Measurements from ENCODE around the gene RABL6.
"Not testable (repeated sequence)": the region's sequence is repeated elsewhere in the genome, so short reads cannot be mapped to it uniquely, and the experiment has no call there.

The RABL6 gene

DNA sequence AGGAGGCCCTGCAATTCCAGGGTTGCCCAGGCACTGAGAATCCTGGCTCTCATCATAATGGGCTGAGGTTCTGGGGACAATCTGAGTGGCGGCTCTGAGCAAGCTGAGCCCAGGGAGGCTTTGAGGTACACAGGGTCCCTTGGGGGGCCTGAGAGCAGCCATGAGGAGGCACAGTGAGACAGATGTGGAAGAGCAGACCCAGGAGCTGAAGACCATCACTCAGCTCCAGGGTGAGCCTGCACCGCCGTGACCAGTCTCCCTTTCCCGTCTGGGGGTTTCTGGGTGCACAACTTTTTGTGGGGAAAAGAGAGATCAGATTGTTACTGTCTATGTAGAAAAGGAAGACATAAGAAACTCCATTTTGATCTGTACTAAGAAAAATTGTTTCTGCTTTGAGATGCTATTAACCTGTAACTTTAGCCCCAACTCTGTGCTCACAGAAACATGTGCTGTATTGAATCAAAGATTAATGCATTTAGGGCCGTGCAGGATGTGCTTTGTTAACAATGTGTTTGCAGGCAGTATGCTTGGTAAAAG, 11.4 kb upstream of the RABL6 start, which contains the start of gene CCDC183:
Gene CCDC183, plus strand, starts transcription at position 101 of the 537 bp plus-strand sequence. Its CDS starts 60 bp downstream, at position 161.
- DNase-seq: no peak

DNA sequence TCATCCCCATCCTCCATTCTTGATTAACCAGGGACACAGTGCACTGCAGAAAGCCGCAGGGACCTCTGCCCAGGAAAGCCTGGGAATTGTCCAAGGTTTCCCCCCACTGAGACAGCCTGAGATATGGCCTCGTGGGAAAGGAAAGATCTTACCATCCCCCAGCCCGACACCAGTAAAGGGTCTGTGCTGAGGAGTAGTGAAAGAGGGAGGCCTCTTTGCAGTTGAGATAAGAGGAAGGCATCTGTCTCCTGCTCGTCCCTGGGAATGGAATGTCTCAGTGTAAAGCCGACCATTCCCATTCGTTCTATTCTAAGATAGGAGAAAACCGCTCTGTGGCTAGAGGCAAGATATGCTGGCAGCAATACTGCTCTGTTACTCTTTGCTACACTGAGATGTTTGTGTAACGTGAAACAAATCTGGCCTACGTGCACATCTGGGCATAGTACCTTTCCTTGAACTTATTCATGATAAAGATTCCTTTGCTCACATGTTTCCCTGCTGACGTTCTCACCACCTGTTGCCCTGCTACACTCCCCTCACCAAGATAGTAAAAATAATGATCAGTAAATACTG, 10.9 kb upstream of the RABL6 start:
- DNase-seq: not testable (repeated sequence)

DNA sequence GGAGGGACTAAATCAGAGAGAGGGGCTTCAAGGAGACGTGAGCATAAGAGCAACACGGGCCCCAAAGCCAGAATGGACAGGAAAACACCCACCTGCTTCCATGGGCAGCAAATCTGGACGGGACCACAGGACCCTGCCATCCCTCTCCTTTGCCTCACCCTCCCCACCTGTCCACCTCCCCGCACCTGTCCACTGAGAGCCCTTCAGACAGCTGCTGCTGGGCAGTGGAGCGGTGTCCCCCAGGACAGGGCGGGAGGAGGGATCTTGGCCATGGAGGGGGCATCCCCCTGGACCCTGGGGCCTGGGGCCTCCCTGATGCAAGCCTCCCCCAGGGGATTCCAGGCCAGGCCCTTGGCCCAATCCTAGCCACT, 9.1 kb upstream of the RABL6 start:
- DNase-seq: no peak

DNA sequence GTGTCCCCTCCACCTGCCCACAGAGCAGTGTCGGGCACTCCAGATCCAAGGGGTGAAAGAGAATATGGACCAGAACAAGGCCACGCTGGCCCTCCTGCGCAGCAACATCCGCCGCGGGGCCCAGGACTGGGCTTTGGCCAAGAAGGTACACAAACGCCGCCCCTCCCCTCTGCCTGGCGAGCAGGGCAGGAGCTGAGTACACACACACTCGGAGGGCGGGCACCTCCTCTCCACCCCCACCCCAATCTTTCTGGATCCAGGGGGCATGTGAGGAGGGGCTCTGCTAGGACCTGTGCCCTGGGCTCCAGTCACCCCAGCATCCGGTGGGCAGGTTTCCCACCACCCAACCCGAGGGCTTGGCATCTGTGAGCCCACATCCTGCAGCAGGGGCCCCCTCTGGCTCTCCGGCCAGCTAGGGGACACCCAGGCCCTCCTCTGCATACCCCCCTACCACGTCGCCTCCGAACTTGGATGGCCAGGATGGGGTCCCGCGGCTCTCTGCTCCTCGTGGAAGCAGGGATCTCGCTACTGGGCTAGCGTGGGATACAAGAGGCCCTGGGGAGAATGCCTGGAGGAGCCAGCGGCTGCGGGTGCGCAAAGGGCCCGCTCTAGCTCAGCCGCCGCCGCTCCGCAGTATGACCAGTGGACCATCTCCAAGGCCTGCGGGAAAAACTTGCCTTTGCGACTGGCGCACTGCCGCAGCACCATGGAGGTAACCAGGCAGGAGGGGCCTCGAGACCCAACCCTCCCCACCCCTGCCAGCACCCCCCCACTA, 8.5 kb upstream of the RABL6 start:
- no peak for DNase-seq

DNA sequence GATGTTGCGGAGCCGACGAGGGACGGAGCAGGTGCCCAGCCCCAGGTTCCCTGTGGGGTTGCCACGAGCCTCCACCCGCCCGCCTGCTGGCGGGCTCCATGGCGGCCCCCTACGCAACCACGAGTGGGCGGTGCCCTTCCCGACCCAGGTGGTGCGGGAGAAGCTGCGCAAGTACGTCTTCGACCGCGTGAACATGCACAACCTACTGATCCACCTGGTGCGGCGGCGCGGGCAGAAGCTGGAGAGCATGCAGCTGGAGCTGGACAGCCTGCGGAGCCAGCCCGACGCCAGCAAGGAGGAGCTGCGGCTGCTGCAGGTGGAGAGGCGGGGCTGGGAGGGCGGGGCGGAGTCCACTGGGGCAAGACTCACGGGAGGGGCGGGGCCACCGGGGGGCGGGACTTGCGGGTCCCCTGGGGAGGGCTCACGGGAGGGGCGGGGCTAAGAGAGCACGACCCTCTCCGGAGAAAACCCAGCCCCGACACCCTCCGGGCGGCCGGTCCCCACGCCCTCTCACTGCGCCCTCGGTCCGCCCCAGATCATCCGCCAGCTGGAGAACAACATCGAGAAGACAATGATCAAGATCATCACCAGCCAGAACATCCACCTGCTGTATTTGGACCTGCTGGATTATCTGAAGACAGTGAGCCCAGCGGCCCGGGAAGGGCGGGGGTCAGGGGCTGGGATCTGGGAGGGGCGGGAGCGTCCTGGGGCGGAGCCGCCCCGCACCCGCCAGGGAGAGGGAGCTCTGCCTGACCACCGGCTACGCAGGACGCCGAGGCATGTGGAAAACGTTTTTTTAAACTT, 7.7 kb upstream of the RABL6 start:
- DNase-seq: peak; percentile 89

DNA sequence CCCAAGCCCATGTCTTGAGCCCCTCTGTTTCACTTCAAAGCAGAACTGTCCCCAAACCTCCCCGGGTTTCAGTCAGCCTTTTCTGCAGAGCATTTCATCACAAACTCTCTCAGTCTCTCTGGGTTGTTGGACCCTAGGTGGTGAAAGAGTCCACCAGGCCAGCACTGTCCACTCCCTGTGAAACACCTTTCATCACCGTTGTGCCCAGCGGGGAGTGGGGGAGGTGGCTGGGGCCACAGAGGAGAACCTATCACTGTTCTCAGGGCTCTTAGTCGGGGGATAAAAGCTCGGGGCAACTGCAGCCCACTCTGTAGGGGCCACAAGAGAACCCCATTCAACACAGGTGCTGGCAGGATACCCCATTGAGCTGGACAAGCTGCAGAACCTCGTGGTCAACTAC, 5.4 kb upstream of the RABL6 start:
- DNase-seq: no peak

DNA sequence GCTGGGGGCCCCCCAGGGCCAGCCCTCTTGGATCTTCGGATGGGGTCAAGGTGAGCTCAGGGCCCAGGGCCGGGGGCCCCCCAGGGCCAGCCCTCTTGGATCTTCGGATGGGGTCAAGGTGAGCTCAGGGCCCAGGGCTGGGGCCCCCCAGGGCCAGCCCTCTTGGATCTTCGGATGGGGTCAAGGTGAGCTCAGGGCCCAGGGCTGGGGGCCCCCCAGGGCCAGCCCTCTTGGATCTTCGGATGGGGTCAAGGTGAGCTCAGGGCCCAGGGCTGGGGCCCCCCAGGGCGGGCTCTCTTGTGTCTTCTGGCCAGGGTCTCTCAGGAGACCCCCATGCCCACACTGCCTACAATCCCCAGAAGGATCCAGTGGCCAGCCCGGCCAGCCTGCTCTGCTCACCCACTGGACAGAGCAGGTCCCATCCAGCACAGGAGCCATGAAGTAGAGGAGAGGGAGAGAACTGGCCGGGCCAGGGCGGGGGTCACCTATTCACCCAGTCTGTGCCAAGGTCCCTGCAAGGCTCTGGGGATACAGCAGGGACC, 4.7 kb upstream of the RABL6 start:
- not testable (repeated sequence) for DNase-seq

DNA sequence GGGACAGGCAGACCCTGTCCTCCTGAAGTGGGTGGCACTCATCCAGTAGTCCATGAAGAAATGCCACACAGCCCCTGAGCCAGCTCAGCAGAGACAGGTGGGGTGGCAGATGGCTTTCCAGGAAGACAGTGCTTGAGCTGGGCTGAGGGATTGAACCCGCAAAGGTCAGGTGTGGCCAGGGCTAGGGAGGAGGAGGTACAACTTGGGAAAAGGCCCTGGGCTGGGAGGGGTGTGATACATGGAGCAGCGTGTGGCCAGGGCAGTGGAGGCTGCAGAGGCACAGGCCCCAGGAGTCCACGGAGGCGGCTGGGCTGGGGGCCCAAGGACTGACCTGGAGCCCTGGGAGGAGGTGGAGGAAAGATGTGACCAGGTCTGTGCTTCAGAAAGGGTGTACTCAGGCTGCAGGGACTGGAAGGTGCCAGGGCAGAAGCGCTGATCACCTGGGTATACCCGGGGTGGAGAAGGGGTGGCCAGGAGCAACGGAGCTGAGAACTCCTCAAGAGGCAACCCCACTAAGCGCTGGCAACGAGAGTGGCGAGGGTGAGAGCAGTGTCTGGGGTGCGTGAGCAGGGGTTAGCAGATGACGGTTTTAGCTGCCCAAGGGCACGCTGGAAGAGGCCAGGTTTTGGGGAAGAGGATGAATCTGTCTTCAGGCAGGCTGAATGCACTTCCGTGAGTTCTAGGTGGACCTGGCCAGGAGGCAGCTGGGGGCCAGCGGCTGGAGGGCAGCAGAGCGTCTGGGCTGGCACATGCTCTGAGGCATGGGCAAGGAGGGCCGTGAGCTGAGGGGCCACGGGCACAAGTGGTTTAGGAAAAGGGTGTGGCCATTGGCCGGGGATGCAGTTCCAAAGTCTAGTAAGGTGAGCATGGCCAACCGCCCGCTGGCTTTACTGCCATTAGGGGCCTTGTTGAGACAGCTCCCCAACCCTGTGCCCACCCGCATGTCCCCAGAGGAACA, 3.9 kb upstream of the RABL6 start:
- no peak for DNase-seq

DNA sequence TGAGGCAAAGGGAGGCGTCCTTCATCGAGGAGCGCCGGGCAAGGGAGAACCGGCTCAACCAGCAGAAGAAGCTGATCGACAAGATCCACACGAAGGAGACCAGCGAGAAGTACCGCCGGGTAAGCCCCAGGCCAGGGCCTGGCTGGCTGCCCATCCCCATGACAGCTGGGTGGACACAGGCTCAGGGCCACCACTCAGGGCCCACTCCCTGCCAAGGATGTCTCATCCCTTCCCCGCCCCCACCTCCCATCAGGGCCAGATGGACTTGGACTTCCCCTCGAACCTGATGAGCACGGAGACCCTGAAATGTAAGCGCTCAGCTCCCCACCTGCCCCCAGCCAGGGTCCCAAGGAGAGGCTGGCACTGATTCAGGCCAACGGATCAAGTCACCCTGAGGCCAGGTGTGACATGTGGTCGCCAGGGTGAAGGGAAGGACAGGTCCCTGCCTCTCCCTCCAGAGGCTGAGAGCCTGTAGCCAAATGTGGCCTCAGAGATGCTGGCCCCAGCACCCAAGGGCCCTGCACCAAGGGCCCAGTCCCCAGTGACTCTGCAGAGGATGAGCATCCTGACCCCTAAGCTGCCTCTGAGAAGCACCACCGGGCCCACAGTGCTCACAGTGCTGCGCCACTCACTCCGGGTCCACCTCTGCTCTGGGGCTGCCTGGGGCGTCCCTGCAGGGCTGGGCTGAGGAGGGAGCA, 3.1 kb upstream of the RABL6 start:
- no peak for DNase-seq

DNA sequence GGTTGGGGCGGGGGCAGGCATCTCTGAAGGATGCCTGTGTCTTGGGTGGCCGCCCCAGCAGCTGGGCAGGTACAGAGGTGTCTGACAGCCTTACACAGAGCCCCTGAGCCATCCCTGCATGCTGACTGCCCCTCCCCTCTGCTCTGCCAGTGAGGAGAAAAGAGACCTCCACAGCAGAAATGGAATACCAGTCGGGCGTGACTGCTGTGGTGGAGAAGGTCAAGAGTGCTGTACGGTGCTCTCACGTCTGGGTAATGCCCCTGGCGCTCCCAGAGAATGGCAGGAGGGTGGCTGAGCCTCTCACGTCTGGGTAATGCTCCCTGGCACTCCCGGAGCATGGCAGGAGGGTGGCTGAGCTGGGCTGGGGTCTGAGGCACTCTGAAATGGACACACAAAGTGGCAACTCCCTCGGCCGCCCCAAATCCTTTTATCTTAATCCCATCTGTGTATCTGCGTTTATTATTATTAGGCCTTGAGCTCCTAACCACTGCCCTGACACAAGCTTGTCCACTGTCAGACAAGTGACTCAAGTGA, 2.5 kb upstream of the RABL6 start:
- DNase-seq: no peak

DNA sequence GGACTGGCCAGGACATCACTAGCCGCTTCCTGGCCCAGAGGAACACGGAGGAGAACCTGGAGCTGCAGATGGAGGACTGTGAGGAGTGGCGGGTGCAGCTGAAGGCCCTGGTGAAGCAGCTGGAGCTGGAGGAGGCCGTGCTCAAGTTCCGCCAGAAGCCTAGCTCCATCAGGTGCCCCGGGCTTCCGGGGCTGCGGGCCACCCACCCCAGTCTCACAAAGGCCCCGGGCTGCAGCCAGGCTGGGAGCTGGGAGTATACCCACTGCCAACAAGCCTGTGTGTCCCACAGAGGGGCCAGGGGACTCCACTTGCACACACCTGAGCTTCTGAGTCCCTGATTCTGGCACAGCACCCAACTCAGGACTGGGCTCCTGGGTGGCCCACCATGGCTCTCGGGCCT, 1.7 kb upstream of the RABL6 start:
- DNase-seq: no peak

DNA sequence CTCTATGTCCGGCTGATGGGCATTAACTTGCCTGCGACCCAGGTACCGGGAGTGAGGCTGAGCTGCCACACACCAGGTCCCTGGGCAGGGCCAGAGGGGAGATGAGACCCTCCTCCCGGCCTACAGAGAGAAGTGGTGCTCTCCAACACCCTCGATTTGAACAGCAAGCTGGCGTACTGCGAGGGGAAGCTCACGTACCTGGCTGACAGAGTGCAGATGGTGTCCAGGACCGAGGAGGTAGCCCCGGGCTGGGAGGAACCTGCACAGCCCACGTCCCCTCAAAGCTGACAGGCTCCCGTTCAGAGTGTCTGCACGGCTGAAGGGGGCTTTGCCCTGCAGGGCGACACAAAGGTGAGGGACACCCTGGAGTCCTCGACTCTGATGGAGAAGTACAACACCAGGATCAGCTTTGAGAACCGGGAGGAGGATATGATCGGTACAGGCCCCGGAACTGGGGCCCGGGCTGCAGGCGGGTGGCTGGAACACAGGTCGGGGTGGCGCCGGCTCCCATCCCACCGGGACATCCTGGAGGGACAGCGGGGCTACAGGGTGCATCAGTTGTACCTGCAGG, 1.0 kb upstream of the RABL6 start:
- no peak for DNase-seq

DNA sequence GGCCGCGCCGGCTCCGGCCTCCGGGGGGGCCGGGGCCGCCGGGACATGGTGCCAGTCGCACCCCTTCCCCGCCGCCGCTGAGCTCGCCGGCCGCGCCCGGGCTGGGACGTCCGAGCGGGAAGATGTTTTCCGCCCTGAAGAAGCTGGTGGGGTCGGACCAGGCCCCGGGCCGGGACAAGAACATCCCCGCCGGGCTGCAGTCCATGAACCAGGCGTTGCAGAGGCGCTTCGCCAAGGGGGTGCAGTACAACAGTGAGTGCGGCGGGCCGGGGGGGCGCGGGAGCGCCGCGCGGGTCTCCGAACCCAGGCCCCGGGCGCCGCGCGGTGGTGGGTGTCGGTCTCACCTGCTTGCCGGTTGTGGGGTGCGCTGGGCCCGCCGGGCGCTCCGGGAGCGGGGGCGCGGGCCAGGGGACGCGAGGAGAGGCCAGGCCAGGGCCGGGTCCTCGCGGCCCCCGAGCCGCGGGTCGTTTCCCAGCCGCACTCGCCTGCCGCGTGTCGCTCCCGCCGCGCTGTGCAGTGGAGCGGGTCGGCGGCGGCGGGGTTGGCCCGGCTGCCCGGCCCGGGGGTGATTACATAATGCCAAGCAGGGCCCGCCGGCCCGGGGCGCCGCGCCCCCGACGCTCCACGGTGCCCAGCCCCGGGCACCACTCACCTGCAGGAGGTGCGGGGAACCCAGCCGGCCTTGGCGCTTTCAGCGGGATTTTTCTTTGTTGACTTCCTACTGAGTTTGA, 492 bp downstream of the RABL6 start:
- DNase-seq: peak; percentile 60

DNA sequence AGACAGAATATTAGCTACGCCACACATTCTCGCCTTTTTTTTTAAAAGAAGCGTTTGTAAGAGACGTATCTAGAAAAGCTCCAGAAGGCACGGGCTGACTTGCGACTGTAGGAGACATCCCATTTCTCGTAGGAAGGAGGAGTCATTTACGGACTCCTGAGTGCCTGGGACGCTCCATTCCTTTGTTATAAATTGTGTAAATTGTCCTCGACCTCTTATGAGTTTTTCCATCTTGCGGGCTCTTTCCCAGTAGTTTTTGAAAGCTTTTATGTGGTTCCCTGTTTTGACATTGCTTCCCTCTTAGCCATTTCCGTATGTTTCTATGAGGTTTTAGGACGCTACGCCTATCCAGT, 1.0 kb downstream of the RABL6 start:
- DNase-seq: no peak

DNA sequence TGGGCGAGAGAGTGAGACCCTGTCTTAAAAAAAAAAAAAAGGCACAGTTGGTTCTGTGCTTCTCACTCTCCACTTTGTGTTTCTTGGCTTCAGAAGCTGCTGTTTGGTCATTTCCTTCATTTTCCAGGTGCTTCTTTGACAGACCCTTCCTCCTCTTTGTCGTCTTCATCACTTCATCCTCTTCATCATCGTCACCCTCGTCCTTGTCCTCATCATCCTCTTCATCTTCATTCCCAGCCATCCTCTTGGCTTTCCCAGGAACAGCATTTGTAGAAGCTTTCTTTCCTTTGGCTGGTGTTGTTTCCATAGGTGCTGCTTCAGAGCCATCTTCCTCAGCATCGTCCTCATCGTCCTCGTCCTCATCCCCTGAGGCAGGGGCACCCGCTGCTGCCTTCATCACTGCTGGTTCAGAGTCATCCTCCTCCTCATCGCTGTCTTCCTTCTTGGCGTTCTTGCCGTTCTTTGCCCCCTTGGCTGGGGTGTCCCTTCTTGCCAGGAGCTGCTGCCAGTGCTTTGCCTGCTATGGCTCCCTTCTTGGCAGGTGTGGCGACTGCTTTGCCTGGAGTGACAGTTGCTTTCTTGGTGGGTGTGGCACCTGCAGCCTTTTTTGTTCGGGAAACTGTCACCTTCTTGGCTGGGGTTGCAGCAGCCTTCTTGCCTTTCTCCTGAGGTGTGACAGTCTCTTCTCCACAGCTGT, 7.1 kb downstream of the RABL6 start:
- DNase-seq: no peak

DNA sequence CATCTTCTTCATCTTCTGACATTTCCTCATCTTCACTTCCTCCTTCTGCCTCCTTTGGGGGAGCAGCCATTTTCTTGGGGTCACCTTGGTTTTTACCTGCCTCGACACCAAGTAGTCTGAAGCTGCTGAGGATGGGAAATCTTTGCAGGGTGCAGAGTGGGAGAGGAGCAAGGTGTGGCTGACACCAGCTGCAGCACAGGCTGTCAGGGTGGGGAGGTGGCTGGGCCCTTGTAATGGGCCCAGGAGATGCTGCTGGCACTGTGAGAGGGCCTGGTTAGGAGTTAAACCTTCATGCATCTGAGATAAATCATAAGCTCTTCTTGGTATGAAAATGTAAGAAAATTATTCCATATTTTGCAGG, 7.7 kb downstream of the RABL6 start:
- no peak for DNase-seq

DNA sequence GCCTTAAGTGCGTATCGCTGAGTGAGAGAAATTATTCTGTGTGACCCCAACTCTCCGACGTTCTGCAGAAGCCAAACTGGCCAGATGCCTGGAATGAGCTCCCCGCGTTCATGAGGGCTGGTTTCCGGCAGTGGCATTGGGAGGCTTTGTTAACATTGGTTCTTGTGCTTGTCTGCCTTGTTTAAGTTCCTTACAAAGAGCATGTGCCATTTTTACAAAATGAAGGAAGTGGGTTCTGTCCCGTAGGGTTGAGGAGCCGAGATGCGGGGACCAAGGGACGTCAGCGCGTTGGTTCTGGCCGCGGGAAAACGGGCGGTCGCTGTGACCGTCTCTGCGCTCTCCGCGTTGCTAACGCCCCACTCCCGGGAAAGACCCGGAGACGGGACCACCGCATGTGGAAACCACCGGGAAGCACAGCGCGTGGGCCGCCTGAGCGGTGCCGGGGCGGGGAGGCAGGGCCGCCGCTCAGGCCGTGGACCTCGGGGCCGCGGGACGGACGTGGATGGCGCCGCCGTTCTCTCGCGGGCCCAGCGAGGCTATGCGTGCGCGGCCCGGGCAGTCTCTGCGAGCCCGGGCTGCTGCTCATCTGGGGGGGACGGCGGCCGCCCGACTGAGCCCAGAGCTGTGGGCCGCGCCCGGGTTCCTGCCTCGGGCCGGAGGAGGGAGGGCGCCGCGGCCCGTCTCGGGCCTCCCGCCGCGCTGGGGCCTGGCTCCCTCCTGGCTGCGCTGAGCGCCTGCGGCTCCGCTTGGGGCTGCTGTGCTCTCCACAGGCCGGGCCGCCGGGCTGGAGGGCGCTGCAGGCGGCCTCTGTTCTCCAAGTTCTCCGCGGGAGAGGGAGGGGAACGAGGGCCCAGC, 13.4 kb downstream of the RABL6 start:
- DNase-seq: no peak

DNA sequence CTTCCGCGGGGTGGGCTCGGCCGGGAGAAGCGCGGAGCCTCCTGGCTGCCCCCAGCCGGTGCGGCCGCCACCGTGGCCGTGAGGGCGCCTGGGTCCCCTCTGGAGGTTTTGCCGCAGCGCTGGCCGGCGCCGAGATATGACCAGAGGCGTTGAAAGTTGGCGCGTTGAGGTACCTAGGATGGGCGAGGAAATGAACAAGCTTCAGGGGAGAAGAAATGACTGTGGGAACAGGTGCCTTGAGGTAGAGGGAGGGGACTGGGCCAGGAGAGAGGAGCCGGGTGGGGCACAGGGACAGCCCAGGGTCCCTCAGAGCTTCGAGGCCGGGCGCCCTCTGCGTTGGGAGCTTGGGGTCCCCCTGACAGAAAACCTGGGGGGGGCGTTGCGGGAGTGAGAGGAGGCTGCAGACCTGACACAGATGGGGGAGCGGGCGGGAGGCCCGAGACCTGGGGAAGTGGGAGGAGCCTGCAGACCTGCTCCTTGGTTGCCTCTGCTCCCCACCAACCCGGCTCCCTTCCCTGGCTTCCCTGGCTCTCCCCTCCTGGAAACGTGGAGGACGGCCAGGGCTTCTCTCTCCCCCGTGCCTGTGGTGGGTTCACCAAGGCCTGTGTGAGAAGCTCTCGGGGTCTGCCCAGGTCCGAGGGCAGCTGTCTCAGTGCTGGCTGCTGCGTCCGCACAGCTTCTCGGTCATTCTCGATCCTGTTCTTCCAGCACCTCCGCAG, 14.2 kb downstream of the RABL6 start:
- no peak for DNase-seq
